Body of pancreas (tissue), 4 donors: ENCODE results near the gene METTL23.
"Not testable (repeated sequence)": the region's sequence is repeated elsewhere in the genome, so short reads cannot be mapped to it uniquely, and the experiment has no call there.

Source experiments
- CTCF ChIP-seq, 7 experiments: fragments of 450-650 bp in 4 of 7; fragments of 200-600 bp in 3 of 7; sonication (generic) in 3 of 7; IDR thresholded peaks; one replicate each; pipeline ENCODE4 v1.5.1; 2016 to 2019; ENCODE audit warnings: antibody characterized with exemption in 7 of 7
- POLR2A ChIP-seq, 3 donors: fragments of 450-650 bp; IDR thresholded peaks; one replicate each; pipeline ENCODE4 v1.6.1; 2016; ENCODE audit warnings: antibody characterized with exemption in 3 of 3, mild to moderate bottlenecking in 2 of 3

GRCh38 chr17:76731800-76732733 lies 5.4 kb downstream of the METTL23 start:
- not testable (repeated sequence) for TF ChIP-seq POLR2A, CTCF (IDR thresholded peaks at IDR 0.05)
